ENCODE data around the gene GRM5. TPM values are rescaled to one million over a fixed set of nuclear protein-coding genes. Genes with fewer than 3 reads are reported as not detected.
"Not testable (repeated sequence)": the region's sequence is repeated elsewhere in the genome, so short reads cannot be mapped to it uniquely, and the experiment has no call there.

Gene GRM5
- total and polyA plus RNA-seq, 2 donors (not counting 1 experiment from before 2014, with no cell fraction given), result 0.01 TPM; not detected in 1

DNA sequence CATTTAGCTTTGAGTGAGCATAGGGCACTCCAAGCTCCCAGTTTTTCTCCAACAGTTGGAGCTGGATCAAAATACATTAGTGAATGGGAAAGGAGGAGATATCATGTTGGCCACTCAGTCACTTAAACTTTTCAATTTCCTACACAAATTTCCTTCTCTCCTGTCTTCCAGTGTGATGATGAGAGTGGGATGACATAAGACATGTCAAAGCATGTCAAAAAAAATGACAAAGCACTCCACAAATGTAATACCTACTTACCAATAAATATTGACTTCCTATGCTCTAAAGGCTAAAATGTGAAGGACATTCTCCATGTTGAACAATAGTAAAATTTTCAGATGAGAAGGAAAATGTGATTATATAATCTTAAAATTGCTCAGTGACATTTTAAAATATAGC is 1.5 kb upstream of the GRM5 start:
- no peak overlapping the region for H3K4me2 ChIP-seq (ENCODE audit: extremely low read depth, insufficient read depth, low read length)
- H3K36me3 ChIP-seq (ENCODE audit: control insufficient read depth, insufficient read depth, low read length), result no peaks in the 10 kb centered on the region
- H3K27me3 ChIP-seq (ENCODE audit: control insufficient read depth, insufficient read depth, low read length), result no peaks in the 10 kb centered on the region
- no peak overlapping the region for H3K4me3 ChIP-seq (replicated peaks in 1 of 4; ENCODE audit: control extremely low read depth in 1 of 4, insufficient read depth in 1 of 4, low read depth in 3 of 4, low read length in 4 of 4)
- H3K79me2 ChIP-seq (ENCODE audit: control insufficient read depth, insufficient read depth, low read length), result no peaks in the 10 kb centered on the region
- H3K9me3 ChIP-seq (ENCODE audit: control insufficient read depth, insufficient read depth, low read depth, low read length), result no peaks in the 10 kb centered on the region
- no peaks in the 10 kb centered on the region for H4K20me1 ChIP-seq (ENCODE audit: control insufficient read depth, extremely low read depth, insufficient read depth, low read length)
- H3K4me1 ChIP-seq (ENCODE audit: control insufficient read depth, extremely low read depth, insufficient read depth, low read length), result no peaks in the 10 kb centered on the region
- H3K9ac ChIP-seq (ENCODE audit: insufficient read depth, low read length), result no peak overlapping the region
- no peak overlapping the region for H2AFZ ChIP-seq (ENCODE audit: low read length)
- no peak overlapping the region for H3K27ac ChIP-seq (ENCODE audit: insufficient read depth, low read length)
- no peak for TF ChIP-seq EZH2 (IDR thresholded peaks at IDR 0.05; ENCODE audit: low read length, missing control alignments)
- no peak for DNase-seq (ENCODE audit: low read depth in 2 of 2)

DNA sequence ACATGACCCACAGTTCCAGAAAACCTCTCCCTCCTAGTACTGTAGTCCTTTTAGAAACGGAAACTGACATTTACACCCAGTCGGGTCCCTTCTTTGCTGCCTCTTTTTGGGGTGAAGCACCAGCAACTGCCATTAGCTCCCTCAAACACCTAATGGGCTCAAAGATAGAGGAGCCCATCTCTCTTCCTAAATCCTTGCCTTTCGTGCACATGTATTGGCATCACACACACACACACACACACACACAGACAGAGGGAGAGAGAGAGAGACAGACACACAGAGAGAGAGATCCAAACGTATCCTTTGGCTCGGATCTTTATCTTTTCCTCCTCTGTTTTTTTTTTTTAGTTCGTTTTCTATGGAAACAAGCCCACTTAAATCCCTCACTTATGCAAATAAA is 716 bp downstream of the GRM5 start:
- Histone ChIP-seq H3K36me3 (ENCODE audit: control insufficient read depth, insufficient read depth, low read length) (no peaks in the 10 kb centered on the region), H3K9ac (ENCODE audit: insufficient read depth, low read length) (no peak overlapping the region), H3K27ac (ENCODE audit: insufficient read depth, low read length) (no peak overlapping the region), H4K20me1 (ENCODE audit: control insufficient read depth, extremely low read depth, insufficient read depth, low read length) (no peaks in the 10 kb centered on the region), H2AFZ (ENCODE audit: low read length) (no peak overlapping the region), H3K4me2 (ENCODE audit: extremely low read depth, insufficient read depth, low read length) (no peak overlapping the region), H3K4me3 (replicated peaks in 1 of 4; ENCODE audit: control extremely low read depth in 1 of 4, insufficient read depth in 1 of 4, low read depth in 3 of 4, low read length in 4 of 4) (no peak overlapping the region), H3K79me2 (ENCODE audit: control insufficient read depth, insufficient read depth, low read length) (no peaks in the 10 kb centered on the region), H3K4me1 (ENCODE audit: control insufficient read depth, extremely low read depth, insufficient read depth, low read length) (no peaks in the 10 kb centered on the region), H3K9me3 (ENCODE audit: control insufficient read depth, insufficient read depth, low read depth, low read length) (no peaks in the 10 kb centered on the region), H3K27me3 (ENCODE audit: control insufficient read depth, insufficient read depth, low read length) (no peaks in the 10 kb centered on the region)
- TF ChIP-seq, protein P1, sequence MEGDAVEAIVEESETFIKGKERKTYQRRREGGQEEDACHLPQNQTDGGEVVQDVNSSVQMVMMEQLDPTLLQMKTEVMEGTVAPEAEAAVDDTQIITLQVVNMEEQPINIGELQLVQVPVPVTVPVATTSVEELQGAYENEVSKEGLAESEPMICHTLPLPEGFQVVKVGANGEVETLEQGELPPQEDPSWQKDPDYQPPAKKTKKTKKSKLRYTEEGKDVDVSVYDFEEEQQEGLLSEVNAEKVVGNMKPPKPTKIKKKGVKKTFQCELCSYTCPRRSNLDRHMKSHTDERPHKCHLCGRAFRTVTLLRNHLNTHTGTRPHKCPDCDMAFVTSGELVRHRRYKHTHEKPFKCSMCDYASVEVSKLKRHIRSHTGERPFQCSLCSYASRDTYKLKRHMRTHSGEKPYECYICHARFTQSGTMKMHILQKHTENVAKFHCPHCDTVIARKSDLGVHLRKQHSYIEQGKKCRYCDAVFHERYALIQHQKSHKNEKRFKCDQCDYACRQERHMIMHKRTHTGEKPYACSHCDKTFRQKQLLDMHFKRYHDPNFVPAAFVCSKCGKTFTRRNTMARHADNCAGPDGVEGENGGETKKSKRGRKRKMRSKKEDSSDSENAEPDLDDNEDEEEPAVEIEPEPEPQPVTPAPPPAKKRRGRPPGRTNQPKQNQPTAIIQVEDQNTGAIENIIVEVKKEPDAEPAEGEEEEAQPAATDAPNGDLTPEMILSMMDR (conservative IDR thresholded peaks at IDR 0.05 in 1 of 2, IDR thresholded peaks at IDR 0.05 in 1 of 2; ENCODE audit: low read depth in 1 of 2, low read length in 2 of 2), result no peak
- no peak for TF ChIP-seq EZH2 (IDR thresholded peaks at IDR 0.05; ENCODE audit: low read length, missing control alignments)
- DNase-seq (ENCODE audit: low read depth in 2 of 2), result no peak

DNA sequence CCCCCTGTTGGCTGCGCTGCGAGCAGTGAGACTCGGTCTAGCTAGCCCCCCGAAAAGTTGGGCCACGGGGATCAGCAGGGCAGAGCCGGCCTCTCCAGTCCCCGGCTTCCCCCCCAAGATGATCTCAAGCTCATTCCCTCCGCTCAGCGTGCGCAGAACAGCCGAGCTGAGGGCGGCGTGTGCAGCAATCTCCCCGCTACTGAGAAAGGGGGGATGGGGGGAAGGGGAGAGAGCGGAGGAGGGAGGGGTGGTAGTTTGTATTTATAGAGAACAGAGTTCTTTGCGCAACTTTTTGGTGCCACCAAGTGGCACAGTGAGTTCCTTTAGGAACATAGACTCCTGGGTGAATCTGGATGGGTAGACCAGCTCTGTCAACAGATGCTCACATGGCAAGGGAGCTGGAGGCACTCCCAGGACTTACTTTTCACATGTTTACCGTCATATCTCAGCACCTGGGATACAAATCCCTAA is 2.3 kb downstream of the GRM5 start:
- H2AFZ ChIP-seq (ENCODE audit: low read length); H3K36me3 ChIP-seq (ENCODE audit: control insufficient read depth, insufficient read depth, low read length); H3K27me3 ChIP-seq (ENCODE audit: control insufficient read depth, insufficient read depth, low read length); DNase-seq (ENCODE audit: low read depth in 2 of 2); H3K9ac ChIP-seq (ENCODE audit: insufficient read depth, low read length); H3K4me3 ChIP-seq (replicated peaks in 1 of 4; ENCODE audit: control extremely low read depth in 1 of 4, insufficient read depth in 1 of 4, low read depth in 3 of 4, low read length in 4 of 4); H3K27ac ChIP-seq (ENCODE audit: insufficient read depth, low read length); H3K4me2 ChIP-seq (ENCODE audit: extremely low read depth, insufficient read depth, low read length); H4K20me1 ChIP-seq (ENCODE audit: control insufficient read depth, extremely low read depth, insufficient read depth, low read length); H3K79me2 ChIP-seq (ENCODE audit: control insufficient read depth, insufficient read depth, low read length); H3K4me1 ChIP-seq (ENCODE audit: control insufficient read depth, extremely low read depth, insufficient read depth, low read length); H3K9me3 ChIP-seq (ENCODE audit: control insufficient read depth, insufficient read depth, low read depth, low read length): not testable (repeated sequence)

DNA sequence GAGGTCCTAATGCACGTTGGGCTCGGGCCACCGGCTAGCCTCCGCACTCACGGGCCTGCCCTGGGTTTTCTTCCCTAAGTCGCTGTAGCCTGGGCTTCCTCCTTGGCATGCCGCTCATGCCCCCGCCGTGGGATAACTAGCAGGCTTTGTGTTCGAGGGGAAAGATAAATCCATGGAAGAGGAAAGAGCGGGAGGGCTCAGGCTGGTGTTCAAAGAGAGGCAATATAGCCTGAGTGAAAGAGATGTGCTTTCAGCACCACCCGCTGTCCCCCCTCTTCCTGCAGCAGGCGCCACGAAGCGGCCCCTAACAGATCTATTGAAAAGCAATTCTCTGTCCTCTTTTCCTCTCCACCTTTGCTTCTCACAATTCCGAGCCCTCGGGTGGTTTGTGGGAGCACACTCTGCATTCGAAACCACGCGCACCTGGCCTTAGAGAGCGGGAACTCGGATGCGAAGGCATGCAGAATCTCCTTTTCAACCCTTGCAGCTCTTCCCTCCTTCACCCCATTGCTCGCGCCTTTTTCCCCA is 2.9 kb downstream of the GRM5 start:
- not testable (repeated sequence) for H3K27ac ChIP-seq (ENCODE audit: insufficient read depth, low read length); H2AFZ ChIP-seq (ENCODE audit: low read length); H3K36me3 ChIP-seq (ENCODE audit: control insufficient read depth, insufficient read depth, low read length); H3K27me3 ChIP-seq (ENCODE audit: control insufficient read depth, insufficient read depth, low read length); H4K20me1 ChIP-seq (ENCODE audit: control insufficient read depth, extremely low read depth, insufficient read depth, low read length); H3K4me3 ChIP-seq (replicated peaks in 1 of 4; ENCODE audit: control extremely low read depth in 1 of 4, insufficient read depth in 1 of 4, low read depth in 3 of 4, low read length in 4 of 4); H3K79me2 ChIP-seq (ENCODE audit: control insufficient read depth, insufficient read depth, low read length); H3K9me3 ChIP-seq (ENCODE audit: control insufficient read depth, insufficient read depth, low read depth, low read length); H3K4me1 ChIP-seq (ENCODE audit: control insufficient read depth, extremely low read depth, insufficient read depth, low read length); H3K9ac ChIP-seq (ENCODE audit: insufficient read depth, low read length); H3K4me2 ChIP-seq (ENCODE audit: extremely low read depth, insufficient read depth, low read length)
- DNase-seq (ENCODE audit: low read depth in 2 of 2), result peak in 1 of 2 donors; percentile 16

DNA sequence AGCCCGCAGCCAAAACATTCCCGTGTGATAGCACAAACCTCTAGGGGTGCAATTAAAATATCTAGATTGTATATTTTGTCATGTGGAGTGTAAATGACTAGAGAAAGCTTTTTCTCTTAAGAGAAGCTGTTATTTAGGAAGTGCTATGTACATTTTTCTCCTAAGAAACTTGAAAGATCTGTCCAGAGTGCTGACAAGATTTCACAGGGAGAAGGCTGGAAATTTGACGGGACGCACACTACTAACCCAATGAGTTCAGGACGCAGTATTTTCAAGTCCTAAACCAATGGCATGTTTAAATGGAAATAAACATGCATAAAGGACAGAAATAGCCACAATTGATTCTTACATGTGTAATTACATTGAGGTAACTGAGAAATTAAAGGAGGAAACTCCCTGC is 3.9 kb downstream of the GRM5 start:
- not testable (repeated sequence) for H3K4me2 ChIP-seq (ENCODE audit: extremely low read depth, insufficient read depth, low read length); H3K9ac ChIP-seq (ENCODE audit: insufficient read depth, low read length); H3K27ac ChIP-seq (ENCODE audit: insufficient read depth, low read length); H3K4me1 ChIP-seq (ENCODE audit: control insufficient read depth, extremely low read depth, insufficient read depth, low read length); H2AFZ ChIP-seq (ENCODE audit: low read length); H3K27me3 ChIP-seq (ENCODE audit: control insufficient read depth, insufficient read depth, low read length); H4K20me1 ChIP-seq (ENCODE audit: control insufficient read depth, extremely low read depth, insufficient read depth, low read length); H3K9me3 ChIP-seq (ENCODE audit: control insufficient read depth, insufficient read depth, low read depth, low read length); H3K4me3 ChIP-seq (replicated peaks in 1 of 4; ENCODE audit: control extremely low read depth in 1 of 4, insufficient read depth in 1 of 4, low read depth in 3 of 4, low read length in 4 of 4); H3K36me3 ChIP-seq (ENCODE audit: control insufficient read depth, insufficient read depth, low read length); H3K79me2 ChIP-seq (ENCODE audit: control insufficient read depth, insufficient read depth, low read length)
- peak; percentile 3 to 14 for DNase-seq (ENCODE audit: low read depth in 2 of 2)

DNA sequence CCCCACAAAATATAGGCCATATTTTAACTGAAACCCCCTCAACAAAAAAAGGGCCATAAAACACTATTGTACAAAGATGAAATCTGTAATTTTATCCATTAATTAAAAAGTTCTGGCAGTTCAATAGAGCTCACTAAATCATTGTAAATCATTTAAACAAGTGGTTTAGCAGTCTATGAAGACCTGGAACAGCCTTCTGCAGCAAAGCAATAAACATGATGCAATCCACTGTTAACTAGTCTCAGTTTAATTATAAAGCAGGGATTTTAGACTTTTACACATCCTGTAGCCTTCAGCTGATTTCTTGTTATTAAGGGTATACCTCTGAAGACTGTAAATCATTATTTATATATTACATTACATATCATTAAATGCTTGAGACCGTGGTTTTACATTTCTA is 8.4 kb downstream of the GRM5 start:
- not testable (repeated sequence) for H4K20me1 ChIP-seq (ENCODE audit: control insufficient read depth, extremely low read depth, insufficient read depth, low read length); H3K4me2 ChIP-seq (ENCODE audit: extremely low read depth, insufficient read depth, low read length); H3K27ac ChIP-seq (ENCODE audit: insufficient read depth, low read length); H3K9ac ChIP-seq (ENCODE audit: insufficient read depth, low read length); H3K9me3 ChIP-seq (ENCODE audit: control insufficient read depth, insufficient read depth, low read depth, low read length); H3K27me3 ChIP-seq (ENCODE audit: control insufficient read depth, insufficient read depth, low read length); H3K4me1 ChIP-seq (ENCODE audit: control insufficient read depth, extremely low read depth, insufficient read depth, low read length); H3K4me3 ChIP-seq (replicated peaks in 1 of 4; ENCODE audit: control extremely low read depth in 1 of 4, insufficient read depth in 1 of 4, low read depth in 3 of 4, low read length in 4 of 4); H3K79me2 ChIP-seq (ENCODE audit: control insufficient read depth, insufficient read depth, low read length); DNase-seq (ENCODE audit: low read depth in 2 of 2); H3K36me3 ChIP-seq (ENCODE audit: control insufficient read depth, insufficient read depth, low read length); H2AFZ ChIP-seq (ENCODE audit: low read length)
